Tongue (tissue), 3 donors: Measurements from ENCODE around the gene TMEM170A. TPM values are rescaled to one million over a fixed set of nuclear protein-coding genes. Genes with fewer than 3 reads are reported as not detected.

Source experiments
- DNase-seq: peaks from one replicate; pipeline ENCODE4 v3.0.0-alpha.2; 2015
- small RNA-seq: library from RNA; depleted of rRNA; stranded (forward); fragments of <200 nt; gene quantifications from one replicate; pipeline ENCODE3, GENCODE V24; 2014; ENCODE audit warnings: low replicate concordance
- total RNA-seq: library from RNA; depleted of rRNA; stranded (reverse); fragments of >200 nt; gene quantifications from one replicate; pipeline ENCODE4 v1.2.3, GENCODE V29; 2014

The TMEM170A gene
- total RNA-seq, 1 donor from 2014 or later, result 27.3 TPM

- DNase-seq, result no peak
These were observed 62.8 kb downstream of the TMEM170A start for GRCh38 chr16:75401691-75402090.

- DNase-seq, result no peak
These were observed 66.2 kb downstream of the TMEM170A start for GRCh38 chr16:75398333-75398732.

DNA sequence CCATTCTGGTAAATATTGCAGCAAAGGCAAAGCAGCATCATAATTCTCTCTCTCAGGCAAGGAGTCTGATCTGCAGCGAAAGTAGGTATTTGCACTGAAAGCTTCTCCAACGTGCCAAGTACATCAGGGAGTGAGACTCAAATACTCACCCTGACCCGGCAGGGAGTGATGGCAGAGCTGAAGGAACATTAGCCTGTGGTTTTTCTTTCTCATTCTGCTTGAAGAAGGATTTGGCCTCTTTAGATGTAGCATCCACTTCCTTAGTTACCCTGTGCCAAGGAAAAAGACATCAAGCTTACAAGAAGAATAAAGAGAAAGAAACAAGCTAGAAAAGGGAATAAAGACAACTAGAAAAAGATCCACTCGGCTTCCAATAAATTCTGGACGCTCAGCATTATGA lies 69.5 kb downstream of the TMEM170A start:
- no peak for DNase-seq

Small RNA genes within 50 kb of the gene (small RNA-seq; reads per million reads assigned to genes)
- not detected for gene RF00598

Other genes with a start within 250 kb of the TMEM170A start
- 1.0 TPM for gene CTRB1, start 245.7 kb downstream of the TMEM170A start, total RNA-seq
- gene BCAR1, start 213.1 kb downstream of the TMEM170A start, total RNA-seq, result 54.8 TPM
- 66.5 TPM for gene CFDP1, start 31.2 kb downstream of the TMEM170A start, total RNA-seq
- 2.1 TPM for gene CHST6, start 30.8 kb upstream of the TMEM170A start, total RNA-seq
- not detected for gene CHST5, start 71.4 kb upstream of the TMEM170A start, total RNA-seq
- gene TMEM231, start 91.6 kb upstream of the TMEM170A start, total RNA-seq, result 8.0 TPM
- 97.4 TPM for gene GABARAPL2, start 101.7 kb upstream of the TMEM170A start, total RNA-seq
- gene ADAT1, start 158.6 kb upstream of the TMEM170A start, total RNA-seq, result 47.7 TPM
- gene KARS1, start 183.0 kb upstream of the TMEM170A start, total RNA-seq, result 118 TPM
- 82.0 TPM for gene TERF2IP, start 183.1 kb upstream of the TMEM170A start, total RNA-seq
- not detected for gene CPHXL2, start 212.3 kb upstream of the TMEM170A start, total RNA-seq
- gene DUXB, start 236.8 kb upstream of the TMEM170A start, total RNA-seq, result not detected